GM12878 (cell line): Measurements from ENCODE around the gene NUDT14. TPM values are rescaled to one million over a fixed set of nuclear protein-coding genes. Genes with fewer than 3 reads are reported as not detected.

Experiments
- ATAC-seq: fragments of 200-7000 bp; cut with Tn5 transposase; 3 replicates; pipeline ENCODE4 v1.9.1; 2020; ENCODE audit warnings: mild to moderate bottlenecking, moderate library complexity
- BruUV-seq: library from RNA; stranded (reverse); fragments of 400-500 nt; replicated peaks from 2 replicates; lab custom pipeline; 2021; lab: Mats Ljungman, UMichigan
- CTCF ChIA-PET: fragments of 300-600 bp; sonication (Branson Sonifier 250); formaldehyde crosslinking; extraction: SDS; loops from one replicate; lab custom pipeline; 2021; ENCODE audit warnings: inconsistent platforms; lab: Yijun Ruan, JAX
- POLR2A ChIA-PET: fragments of 350-600 bp; formaldehyde crosslinking; extraction: SDS; loops from one replicate; lab custom pipeline; 2021; ENCODE audit warnings: inconsistent platforms; lab: Charles Lee
- RAD21 ChIA-PET: fragments of 300-600 bp; sonication (Branson Sonifier 250); formaldehyde crosslinking; loops from one replicate; lab custom pipeline; 2023; ENCODE audit warnings: antibody characterized with exemption; ENCODE audit not compliant: unreplicated experiment; lab: Charles Lee
- SMC1A ChIA-PET: fragments of 300-600 bp; sonication (Branson Sonifier 250); formaldehyde crosslinking; loops from one replicate; lab custom pipeline; 2023; ENCODE audit not compliant: unreplicated experiment, uncharacterized antibody; lab: Charles Lee
- DNase-seq: peaks from one replicate; pipeline ENCODE4 v3.0.0-alpha.2; 2011; ENCODE audit warnings: low read depth, low spot score
- FAIRE-seq: peaks from 3 replicates; lab custom pipeline; 2011; peaks lifted over from hg19 to GRCh38; lab: Jason Lieb, UNC
- H2AFZ ChIP-seq: 2 replicates; pipeline ENCODE4 v1.6.0; 2011; ENCODE audit warnings: low read depth, low read length, control low read depth; ENCODE audit not compliant: control insufficient read depth
- H3K27ac ChIP-seq: 2 replicates; pipeline ENCODE4 v1.5.1; 2011; ENCODE audit warnings: control low read depth; ENCODE audit not compliant: control insufficient read depth, insufficient read depth
- H3K27me3 ChIP-seq, 2 experiments: replicated peaks in 1 of 2; 2 replicates each; pipeline versions ENCODE4 v1.6.0 to v1.6.1; 2011; ENCODE audit warnings: low read length in 1 of 2; ENCODE audit not compliant: control insufficient read depth in 2 of 2, insufficient read depth in 2 of 2
- H3K36me3 ChIP-seq, 2 experiments: 2 replicates each; pipeline ENCODE4 v1.5.1; 2011; ENCODE audit warnings: low read length in 1 of 2; ENCODE audit not compliant: control insufficient read depth in 2 of 2, insufficient read depth in 2 of 2
- H3K4me1 ChIP-seq: 2 replicates; pipeline ENCODE4 v1.6.1; 2011; ENCODE audit warnings: mild to moderate bottlenecking, low read length, moderate library complexity, mixed read lengths; ENCODE audit not compliant: control insufficient read depth, insufficient read depth
- H3K4me2 ChIP-seq: 2 replicates; pipeline ENCODE4 v1.6.0; 2011; ENCODE audit warnings: control low read depth; ENCODE audit not compliant: control insufficient read depth, insufficient read depth
- H3K4me3 ChIP-seq: fragments of 200-600 bp; sonication (generic); 2 replicates; pipeline ENCODE4 v1.5.1; 2016
- H3K79me2 ChIP-seq: 2 replicates; pipeline ENCODE4 v1.6.0; 2011; ENCODE audit warnings: low read length; ENCODE audit not compliant: control insufficient read depth, insufficient read depth
- H3K9ac ChIP-seq: 2 replicates; pipeline ENCODE4 v1.8.0; 2011; ENCODE audit warnings: low read length, control low read depth, mixed read lengths; ENCODE audit not compliant: control insufficient read depth, insufficient read depth
- H3K9me3 ChIP-seq: replicated peaks from 3 replicates; pipeline ENCODE4 v1.5.1; 2011; ENCODE audit warnings: mild to moderate bottlenecking, low read length; ENCODE audit not compliant: control insufficient read depth, insufficient read depth
- H4K20me1 ChIP-seq: 2 replicates; pipeline ENCODE4 v1.6.0; 2011; ENCODE audit not compliant: control insufficient read depth, insufficient read depth
- CREM ChIP-seq: IDR thresholded peaks from 2 replicates; pipeline ENCODE4 v1.6.1; 2014; ENCODE audit warnings: antibody characterized with exemption, low read depth
- GATAD2B ChIP-seq: fragments of 450-650 bp; conservative IDR thresholded peaks from 2 replicates; pipeline ENCODE4 v1.6.1; 2017; ENCODE audit warnings: low read depth, mild to moderate bottlenecking, moderate library complexity
- HDGF ChIP-seq: fragments of 450-650 bp; IDR thresholded peaks from 2 replicates; pipeline ENCODE4 v1.6.1; 2016; ENCODE audit warnings: antibody characterized with exemption
- PAX5 ChIP-seq: IDR thresholded peaks from 2 replicates; pipeline ENCODE4 v1.6.1; 2011; ENCODE audit warnings: low read depth, low read length, borderline replicate concordance
- SIN3A ChIP-seq: IDR thresholded peaks from 2 replicates; pipeline ENCODE4 v1.6.1; 2012; ENCODE audit warnings: low read depth, low read length, improper control_type of control experiment
- SMC3 ChIP-seq: IDR thresholded peaks from 2 replicates; pipeline ENCODE4 v1.6.1; 2011; ENCODE audit warnings: low read length, improper control_type of control experiment, borderline replicate concordance
- WGBS: methylation state at CpG from one replicate; pipeline ENCODE4 v1.1.6; 2016; ENCODE audit warnings: low lambda C conversion rate; ENCODE audit not compliant: insufficient replicate concordance, insufficient coverage; ENCODE audit errors: missing lambda C conversion rate; 5-methylcytosine and 5-hydroxymethylcytosine counted together
- in situ Hi-C: fragments of 300-500 bp; cut with MboI; formaldehyde crosslinking; loops from 9 replicates; pipeline ENCODE4 v1.14.3; 2018; ENCODE audit warnings: mixed read lengths
- intact Hi-C: fragments of 100-400 bp; cut with micrococcal nuclease; formaldehyde crosslinking; loops from one replicate; pipeline ENCODE4 v1.14.2; 2022; ENCODE audit not compliant: unreplicated experiment
- polyA plus RNA-seq, 11 experiments: library from polyadenylated mRNA; depleted of rRNA in 4 of 11; unstranded in 6 of 11; stranded (reverse) in 5 of 11; fragments of >200 nt; fragmentation: Nextera tagmentation in 4 of 11; fragmentation: Illumina TruSeq in 1 of 11; extraction: Ambion mirVana in 4 of 11; extraction: Trizol in 1 of 11; gene quantifications; 1 replicate in 1 of 11; 2 replicates in 10 of 11; pipeline versions ENCODE4 v1.2.1 to v1.2.3, GENCODE V29; 2011 to 2016; ENCODE audit warnings: inconsistent platforms in 2 of 11, missing spikeins in 2 of 11, low read depth in 1 of 11
- total RNA-seq, 4 experiments: library from RNA; depleted of rRNA in 3 of 4; stranded (reverse); fragments of >200 nt in 3 of 4; fragmentation: Illumina TruSeq in 1 of 4; extraction: Trizol in 1 of 4; gene quantifications; 2 replicates each; pipeline versions ENCODE4 v1.2.1 to v1.2.3, GENCODE V29; 2013 to 2021
- TF ChIP-seq, protein P1 (sequence below): IDR thresholded peaks from 2 replicates; pipeline ENCODE4 v1.6.1; 2012; ENCODE audit warnings: improper control_type of control experiment, low read depth, low read length; ENCODE audit not compliant: insufficient replicate concordance
- TF ChIP-seq, protein P2 (sequence below): fragments of 450-650 bp; formaldehyde crosslinking; IDR thresholded peaks from 2 replicates; pipeline ENCODE4 v1.5.0; 2022; ENCODE audit warnings: mild to moderate bottlenecking, missing genetic modification characterization
- TF ChIP-seq, protein P3 (sequence below): fragments of 450-650 bp; IDR thresholded peaks from 2 replicates; pipeline ENCODE4 v1.6.1; 2017; ENCODE audit warnings: mild to moderate bottlenecking, moderate library complexity
- TF ChIP-seq, protein P4 (sequence below): fragments of 450-650 bp; IDR thresholded peaks from 2 replicates; pipeline ENCODE4 v1.6.1; 2017; ENCODE audit warnings: low read depth, mild to moderate bottlenecking, moderate library complexity

Gene NUDT14
- total and polyA plus RNA-seq, 10 of the 15 experiments (the other 5 are each of a cell fraction or from before 2014, with no cell fraction given): 0.62 to 6.8 (median 4.3) TPM; not detected in 1

DNA sequence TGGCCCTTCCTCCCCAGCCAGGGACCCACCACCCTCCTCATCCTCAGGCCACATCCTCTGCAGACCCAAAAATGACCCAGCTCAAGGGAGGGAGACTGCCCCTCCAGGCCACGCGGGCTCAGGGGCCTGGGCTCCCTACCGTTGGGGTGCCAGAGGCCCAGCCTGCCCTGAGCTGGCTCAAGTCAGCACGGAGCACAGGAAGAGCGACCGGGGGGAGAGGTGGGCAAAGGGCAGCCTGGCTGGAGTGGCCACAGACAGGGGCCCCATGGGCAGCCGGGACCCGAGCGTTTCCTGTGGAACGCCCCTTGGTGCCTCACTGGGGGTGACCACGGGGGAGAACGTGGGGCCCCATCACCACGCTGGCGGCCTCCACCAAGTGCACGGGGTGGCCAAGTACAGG lies 23.2 kb downstream of the NUDT14 start:
- no TSS peak for BruUV-seq
- FAIRE-seq (no peak), ATAC-seq (no peak), DNase-seq (no peak)
- Histone ChIP-seq H3K9ac (no peak overlapping the region), H3K4me1 (no peaks in the 10 kb centered on the region), H3K4me3 (no peak overlapping the region), H3K4me2 (no peak overlapping the region), H4K20me1 (0 out of 2 replicates have a peak, but pooled peaks cover 2% of the 10 kb centered on the region), H3K27me3 (no peaks in the 10 kb centered on the region), H3K9me3 (no peaks in the 10 kb centered on the region), H3K36me3 (no peaks in the 10 kb centered on the region), H3K27ac (no peak overlapping the region), H3K79me2 (no peaks in the 10 kb centered on the region), H2AFZ (no peak overlapping the region)
- ChIA-PET SMC1A (no interaction called here), RAD21 (interaction anchor here (0.7 kb wide), 1 partner anchor 68 kb away, joined by 3 read pairs; no protein-coding TSS in a partner anchor), CTCF (no interaction called here), POLR2A (no interaction called here)
- intact Hi-C loops: no loop called here
- in situ Hi-C loops: no loop called here
- 31% methylated on average over 15 of the region's 15 CpGs for WGBS
- TF ChIP-seq CREM (no peak), HDGF (no peak), SIN3A (no peak), PAX5 (no peak), GATAD2B (no peak), SMC3 (no peak)
- TF ChIP-seq, protein P1, sequence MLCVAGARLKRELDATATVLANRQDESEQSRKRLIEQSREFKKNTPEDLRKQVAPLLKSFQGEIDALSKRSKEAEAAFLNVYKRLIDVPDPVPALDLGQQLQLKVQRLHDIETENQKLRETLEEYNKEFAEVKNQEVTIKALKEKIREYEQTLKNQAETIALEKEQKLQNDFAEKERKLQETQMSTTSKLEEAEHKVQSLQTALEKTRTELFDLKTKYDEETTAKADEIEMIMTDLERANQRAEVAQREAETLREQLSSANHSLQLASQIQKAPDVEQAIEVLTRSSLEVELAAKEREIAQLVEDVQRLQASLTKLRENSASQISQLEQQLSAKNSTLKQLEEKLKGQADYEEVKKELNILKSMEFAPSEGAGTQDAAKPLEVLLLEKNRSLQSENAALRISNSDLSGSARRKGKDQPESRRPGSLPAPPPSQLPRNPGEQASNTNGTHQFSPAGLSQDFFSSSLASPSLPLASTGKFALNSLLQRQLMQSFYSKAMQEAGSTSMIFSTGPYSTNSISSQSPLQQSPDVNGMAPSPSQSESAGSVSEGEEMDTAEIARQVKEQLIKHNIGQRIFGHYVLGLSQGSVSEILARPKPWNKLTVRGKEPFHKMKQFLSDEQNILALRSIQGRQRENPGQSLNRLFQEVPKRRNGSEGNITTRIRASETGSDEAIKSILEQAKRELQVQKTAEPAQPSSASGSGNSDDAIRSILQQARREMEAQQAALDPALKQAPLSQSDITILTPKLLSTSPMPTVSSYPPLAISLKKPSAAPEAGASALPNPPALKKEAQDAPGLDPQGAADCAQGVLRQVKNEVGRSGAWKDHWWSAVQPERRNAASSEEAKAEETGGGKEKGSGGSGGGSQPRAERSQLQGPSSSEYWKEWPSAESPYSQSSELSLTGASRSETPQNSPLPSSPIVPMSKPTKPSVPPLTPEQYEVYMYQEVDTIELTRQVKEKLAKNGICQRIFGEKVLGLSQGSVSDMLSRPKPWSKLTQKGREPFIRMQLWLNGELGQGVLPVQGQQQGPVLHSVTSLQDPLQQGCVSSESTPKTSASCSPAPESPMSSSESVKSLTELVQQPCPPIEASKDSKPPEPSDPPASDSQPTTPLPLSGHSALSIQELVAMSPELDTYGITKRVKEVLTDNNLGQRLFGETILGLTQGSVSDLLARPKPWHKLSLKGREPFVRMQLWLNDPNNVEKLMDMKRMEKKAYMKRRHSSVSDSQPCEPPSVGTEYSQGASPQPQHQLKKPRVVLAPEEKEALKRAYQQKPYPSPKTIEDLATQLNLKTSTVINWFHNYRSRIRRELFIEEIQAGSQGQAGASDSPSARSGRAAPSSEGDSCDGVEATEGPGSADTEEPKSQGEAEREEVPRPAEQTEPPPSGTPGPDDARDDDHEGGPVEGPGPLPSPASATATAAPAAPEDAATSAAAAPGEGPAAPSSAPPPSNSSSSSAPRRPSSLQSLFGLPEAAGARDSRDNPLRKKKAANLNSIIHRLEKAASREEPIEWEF: no peak
- TF ChIP-seq, protein P2, sequence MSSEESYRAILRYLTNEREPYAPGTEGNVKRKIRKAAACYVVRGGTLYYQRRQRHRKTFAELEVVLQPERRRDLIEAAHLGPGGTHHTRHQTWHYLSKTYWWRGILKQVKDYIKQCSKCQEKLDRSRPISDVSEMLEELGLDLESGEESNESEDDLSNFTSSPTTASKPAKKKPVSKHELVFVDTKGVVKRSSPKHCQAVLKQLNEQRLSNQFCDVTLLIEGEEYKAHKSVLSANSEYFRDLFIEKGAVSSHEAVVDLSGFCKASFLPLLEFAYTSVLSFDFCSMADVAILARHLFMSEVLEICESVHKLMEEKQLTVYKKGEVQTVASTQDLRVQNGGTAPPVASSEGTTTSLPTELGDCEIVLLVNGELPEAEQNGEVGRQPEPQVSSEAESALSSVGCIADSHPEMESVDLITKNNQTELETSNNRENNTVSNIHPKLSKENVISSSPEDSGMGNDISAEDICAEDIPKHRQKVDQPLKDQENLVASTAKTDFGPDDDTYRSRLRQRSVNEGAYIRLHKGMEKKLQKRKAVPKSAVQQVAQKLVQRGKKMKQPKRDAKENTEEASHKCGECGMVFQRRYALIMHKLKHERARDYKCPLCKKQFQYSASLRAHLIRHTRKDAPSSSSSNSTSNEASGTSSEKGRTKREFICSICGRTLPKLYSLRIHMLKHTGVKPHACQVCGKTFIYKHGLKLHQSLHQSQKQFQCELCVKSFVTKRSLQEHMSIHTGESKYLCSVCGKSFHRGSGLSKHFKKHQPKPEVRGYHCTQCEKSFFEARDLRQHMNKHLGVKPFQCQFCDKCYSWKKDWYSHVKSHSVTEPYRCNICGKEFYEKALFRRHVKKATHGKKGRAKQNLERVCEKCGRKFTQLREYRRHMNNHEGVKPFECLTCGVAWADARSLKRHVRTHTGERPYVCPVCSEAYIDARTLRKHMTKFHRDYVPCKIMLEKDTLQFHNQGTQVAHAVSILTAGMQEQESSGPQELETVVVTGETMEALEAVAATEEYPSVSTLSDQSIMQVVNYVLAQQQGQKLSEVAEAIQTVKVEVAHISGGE (CRISPR knock-in tag): no peak
- TF ChIP-seq, protein P3, sequence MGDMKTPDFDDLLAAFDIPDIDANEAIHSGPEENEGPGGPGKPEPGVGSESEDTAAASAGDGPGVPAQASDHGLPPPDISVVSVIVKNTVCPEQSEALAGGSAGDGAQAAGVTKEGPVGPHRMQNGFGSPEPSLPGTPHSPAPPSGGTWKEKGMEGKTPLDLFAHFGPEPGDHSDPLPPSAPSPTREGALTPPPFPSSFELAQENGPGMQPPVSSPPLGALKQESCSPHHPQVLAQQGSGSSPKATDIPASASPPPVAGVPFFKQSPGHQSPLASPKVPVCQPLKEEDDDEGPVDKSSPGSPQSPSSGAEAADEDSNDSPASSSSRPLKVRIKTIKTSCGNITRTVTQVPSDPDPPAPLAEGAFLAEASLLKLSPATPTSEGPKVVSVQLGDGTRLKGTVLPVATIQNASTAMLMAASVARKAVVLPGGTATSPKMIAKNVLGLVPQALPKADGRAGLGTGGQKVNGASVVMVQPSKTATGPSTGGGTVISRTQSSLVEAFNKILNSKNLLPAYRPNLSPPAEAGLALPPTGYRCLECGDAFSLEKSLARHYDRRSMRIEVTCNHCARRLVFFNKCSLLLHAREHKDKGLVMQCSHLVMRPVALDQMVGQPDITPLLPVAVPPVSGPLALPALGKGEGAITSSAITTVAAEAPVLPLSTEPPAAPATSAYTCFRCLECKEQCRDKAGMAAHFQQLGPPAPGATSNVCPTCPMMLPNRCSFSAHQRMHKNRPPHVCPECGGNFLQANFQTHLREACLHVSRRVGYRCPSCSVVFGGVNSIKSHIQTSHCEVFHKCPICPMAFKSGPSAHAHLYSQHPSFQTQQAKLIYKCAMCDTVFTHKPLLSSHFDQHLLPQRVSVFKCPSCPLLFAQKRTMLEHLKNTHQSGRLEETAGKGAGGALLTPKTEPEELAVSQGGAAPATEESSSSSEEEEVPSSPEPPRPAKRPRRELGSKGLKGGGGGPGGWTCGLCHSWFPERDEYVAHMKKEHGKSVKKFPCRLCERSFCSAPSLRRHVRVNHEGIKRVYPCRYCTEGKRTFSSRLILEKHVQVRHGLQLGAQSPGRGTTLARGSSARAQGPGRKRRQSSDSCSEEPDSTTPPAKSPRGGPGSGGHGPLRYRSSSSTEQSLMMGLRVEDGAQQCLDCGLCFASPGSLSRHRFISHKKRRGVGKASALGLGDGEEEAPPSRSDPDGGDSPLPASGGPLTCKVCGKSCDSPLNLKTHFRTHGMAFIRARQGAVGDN: no peak
- TF ChIP-seq, protein P4, sequence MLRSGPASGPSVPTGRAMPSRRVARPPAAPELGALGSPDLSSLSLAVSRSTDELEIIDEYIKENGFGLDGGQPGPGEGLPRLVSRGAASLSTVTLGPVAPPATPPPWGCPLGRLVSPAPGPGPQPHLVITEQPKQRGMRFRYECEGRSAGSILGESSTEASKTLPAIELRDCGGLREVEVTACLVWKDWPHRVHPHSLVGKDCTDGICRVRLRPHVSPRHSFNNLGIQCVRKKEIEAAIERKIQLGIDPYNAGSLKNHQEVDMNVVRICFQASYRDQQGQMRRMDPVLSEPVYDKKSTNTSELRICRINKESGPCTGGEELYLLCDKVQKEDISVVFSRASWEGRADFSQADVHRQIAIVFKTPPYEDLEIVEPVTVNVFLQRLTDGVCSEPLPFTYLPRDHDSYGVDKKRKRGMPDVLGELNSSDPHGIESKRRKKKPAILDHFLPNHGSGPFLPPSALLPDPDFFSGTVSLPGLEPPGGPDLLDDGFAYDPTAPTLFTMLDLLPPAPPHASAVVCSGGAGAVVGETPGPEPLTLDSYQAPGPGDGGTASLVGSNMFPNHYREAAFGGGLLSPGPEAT: no peak
